ENCODE results near the gene TCFL5.
A peak's percentile ranks its signal among the peaks of the same experiment; 100 is the strongest.

TCFL5 gene

DNA sequence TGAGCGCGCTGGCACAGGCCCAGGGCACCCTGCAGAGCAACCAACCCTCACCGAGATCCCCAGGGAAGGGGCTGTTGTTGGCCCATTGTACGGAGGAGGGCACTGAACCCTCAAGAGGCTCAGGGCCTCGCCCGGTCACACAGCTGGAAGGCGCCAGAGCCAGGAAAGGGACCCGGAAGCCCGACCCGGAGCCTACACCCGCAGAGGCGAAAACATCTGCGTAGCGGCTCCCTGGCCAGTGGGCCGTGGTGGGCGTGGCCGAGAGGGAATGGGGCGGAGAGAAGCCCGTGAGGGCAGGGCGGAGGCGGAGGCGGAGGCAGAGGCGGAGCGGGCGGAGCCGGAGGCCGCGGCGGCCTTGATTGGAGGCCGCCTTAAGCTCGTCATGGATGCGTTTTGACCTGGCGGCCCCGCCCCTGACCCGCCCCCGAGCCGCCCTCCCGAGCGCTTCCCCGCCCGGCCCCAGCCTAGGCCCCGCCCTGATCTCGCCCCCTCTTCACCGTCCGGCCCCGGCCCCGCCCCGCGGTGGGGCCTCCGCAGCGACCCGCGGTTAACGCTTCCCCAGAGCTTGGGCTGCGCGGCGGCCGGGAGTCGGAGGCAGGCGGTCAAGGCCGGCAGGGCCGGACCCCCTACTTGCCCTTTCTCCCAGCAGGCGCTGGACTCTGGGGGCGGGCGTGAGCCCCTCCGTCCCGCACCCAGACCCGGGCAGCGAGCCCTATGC lies 67.5 kb downstream of the TCFL5 start:
- peak; percentile 91 for DNase-seq

DNA sequence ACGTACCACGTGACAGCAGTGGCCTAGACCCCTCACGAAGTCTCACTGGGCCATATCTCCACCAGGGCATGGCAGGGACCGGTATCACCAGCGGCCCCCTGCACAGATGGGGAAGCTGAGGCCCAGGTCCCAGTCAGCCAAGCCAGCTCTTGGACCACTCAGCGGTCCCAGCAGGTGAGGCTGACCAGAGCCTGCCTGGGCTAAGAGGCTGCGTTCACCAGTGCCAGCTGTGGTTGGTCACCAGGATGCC lies 67.9 kb downstream of the TCFL5 start:
- DNase-seq, result no peak

DNA sequence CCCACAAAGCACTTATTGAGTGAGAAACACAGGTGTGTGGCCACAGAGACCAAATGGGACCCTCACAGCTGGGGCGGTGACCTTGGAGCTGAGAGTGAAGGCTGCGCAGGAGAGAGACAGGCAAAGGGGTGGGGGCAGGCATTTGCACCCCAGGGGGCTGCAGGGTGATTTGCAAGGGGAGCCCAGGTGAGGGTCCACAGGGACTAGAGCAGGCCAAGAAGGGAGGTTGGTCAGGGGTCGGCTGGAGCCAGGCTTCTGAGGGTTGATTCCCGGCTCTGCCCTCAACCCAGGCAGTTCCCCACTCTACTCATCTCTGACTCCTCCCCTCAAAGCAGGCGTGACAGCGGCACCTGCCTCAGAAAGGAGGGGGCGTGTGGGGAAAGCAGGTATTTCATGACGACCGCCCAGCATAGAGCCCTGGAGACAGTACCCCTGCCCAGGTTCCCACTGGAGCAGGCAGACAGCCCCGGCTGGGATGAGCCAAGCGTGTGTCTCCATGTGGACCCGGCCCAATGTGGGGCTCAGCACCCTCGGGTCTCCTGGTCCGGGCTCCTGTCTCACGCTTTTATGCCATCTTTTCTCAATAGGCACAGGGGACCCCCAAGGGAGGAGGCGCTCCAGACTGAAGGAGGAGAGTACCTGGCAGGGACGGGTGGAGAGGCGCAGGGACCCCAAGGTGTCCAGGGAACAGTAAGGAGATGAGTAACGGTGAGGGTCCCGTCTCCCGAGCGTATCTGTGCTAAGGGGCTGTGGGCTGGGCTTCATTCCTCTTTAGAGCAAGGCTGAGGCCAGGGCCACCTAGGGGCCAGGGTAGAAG lies 68.5 kb downstream of the TCFL5 start:
- no peak for DNase-seq

DNA sequence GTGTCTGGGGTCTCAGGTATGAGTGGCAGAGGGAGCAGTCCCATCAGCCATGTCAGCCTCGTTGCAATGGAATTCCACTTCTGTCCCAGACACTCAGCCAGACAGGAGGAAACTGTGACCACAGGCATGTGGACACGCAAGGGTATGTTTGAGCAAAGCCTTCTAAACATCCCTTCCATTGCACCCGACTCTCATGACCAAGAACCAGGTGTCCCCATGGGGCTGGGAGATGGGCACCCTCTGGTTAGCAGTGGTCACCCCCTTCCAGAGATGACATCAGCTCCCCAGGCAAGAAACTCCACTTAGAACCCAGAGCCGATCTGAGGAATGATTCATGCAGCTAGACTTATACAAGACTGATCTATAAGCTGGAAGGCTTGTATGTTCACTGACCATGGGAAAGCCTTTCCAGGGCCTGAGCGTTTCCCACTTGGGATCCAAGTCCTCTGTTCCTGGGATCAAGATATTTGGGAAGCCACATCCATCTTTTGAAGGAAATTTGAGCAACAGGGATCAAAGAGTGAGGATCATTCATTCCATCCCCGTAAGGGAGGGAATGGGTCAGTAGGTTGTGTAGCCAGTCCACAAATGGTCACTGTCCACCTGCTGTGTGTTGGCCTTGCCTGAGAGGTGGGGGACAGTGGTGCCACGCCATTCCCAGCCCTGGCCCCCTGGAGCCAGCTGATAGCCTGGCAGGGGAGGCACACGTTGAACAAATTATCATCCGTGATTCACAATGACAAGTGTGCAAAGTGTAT lies 69.3 kb downstream of the TCFL5 start:
- DNase-seq, result no peak

DNA sequence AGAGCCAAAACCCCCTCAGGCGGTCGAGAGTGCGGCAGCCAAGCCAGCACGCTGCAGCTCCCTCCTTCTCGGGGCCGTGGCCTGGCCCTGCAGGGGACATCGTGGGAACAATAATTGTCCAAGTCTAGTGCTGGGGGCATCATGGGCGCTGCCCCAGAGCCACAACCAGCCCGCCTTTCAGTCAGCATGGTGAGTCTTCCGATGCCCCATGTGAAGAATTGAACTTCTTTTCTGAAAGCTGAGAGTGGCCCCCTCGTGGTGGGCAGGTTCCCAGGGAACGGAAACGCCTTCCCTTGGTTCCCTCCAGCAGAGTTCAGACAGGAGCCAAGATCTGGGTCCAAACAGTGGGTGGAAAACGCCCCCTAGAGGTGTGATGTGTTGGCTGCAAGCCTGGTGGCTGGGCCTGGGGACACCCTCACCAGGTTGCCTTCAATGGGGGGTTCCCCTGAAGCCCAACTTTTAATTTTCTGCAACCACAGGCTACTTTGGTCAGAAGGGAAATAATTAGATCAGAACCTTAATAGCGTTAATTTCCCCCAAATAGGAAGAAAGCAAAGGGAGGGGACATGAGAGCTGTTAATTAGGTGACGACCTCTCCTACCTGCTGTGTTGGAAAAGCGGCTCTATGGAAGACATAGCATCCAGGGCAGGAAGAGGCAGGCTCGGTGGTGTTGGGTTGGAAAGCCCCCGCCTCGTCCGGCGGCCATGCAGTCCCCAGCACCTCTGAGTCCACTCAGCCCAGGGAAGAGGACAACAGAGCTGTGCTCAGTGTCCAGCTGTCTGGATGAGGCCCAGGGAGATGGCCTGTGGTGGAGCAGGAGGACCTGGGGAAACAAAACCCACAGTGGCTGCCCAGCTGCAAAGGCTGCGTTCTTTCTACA lies 70.1 kb downstream of the TCFL5 start:
- DNase-seq, result peak; percentile 85
